CD4-positive, alpha-beta T cell (primary cell): ENCODE results near the gene MC2R. TPM values are rescaled to one million over a fixed set of nuclear protein-coding genes. Genes with fewer than 3 reads are reported as not detected.

Experiments
- ATAC-seq: fragments of 200-7000 bp; cut with Tn5 transposase; one replicate; pipeline ENCODE4 v1.10.0; 2022; ENCODE audit warnings: mild to moderate bottlenecking; ENCODE audit not compliant: poor library complexity
- CTCF ChIA-PET: fragments of 350-600 bp; sonication (Branson Sonifier 250); formaldehyde crosslinking; loops from one replicate; lab custom pipeline; 2021; ENCODE audit warnings: antibody characterized with exemption, inconsistent platforms; lab: Charles Lee
- POLR2A ChIA-PET: fragments of 350-600 bp; sonication (Branson Sonifier 250); formaldehyde crosslinking; loops from one replicate; lab custom pipeline; 2021; ENCODE audit warnings: antibody characterized with exemption, inconsistent platforms; lab: Charles Lee
- DNase-seq, 14 experiments: peaks; one replicate each; pipeline ENCODE4 v3.0.0-alpha.2; 2013 to 2020; ENCODE audit warnings: mixed read lengths in 2 of 14
- H3K27ac ChIP-seq, 2 donors: one replicate each; pipeline versions ENCODE4 v1.5.1 to v1.7.0; 2013; ENCODE audit warnings: low read length in 2 of 2, low read depth in 1 of 2, mild to moderate bottlenecking in 1 of 2
- H3K27me3 ChIP-seq, 2 experiments: 1 replicate in 1 of 2; 2 replicates in 1 of 2; pipeline versions ENCODE4 v1.6.1 to v1.7.0; 2013; ENCODE audit warnings: low read length in 2 of 2, control low read depth in 1 of 2, mild to moderate bottlenecking in 1 of 2, moderate library complexity in 1 of 2; ENCODE audit not compliant: insufficient read depth in 2 of 2, control insufficient read depth in 1 of 2
- H3K36me3 ChIP-seq: one replicate; pipeline ENCODE4 v1.6.1; 2013; ENCODE audit warnings: low read length, control low read depth; ENCODE audit not compliant: insufficient read depth
- H3K4me1 ChIP-seq: one replicate; pipeline ENCODE4 v1.6.1; 2013; ENCODE audit warnings: low read length, control low read depth; ENCODE audit not compliant: insufficient read depth
- H3K4me3 ChIP-seq: one replicate; pipeline ENCODE4 v1.5.1; 2013; ENCODE audit warnings: mild to moderate bottlenecking, low read length, moderate library complexity
- H3K9me3 ChIP-seq, 2 experiments: 1 replicate in 1 of 2; 2 replicates in 1 of 2; pipeline versions ENCODE4 v1.6.1 to v1.7.0; 2013; ENCODE audit warnings: low read length in 2 of 2, mild to moderate bottlenecking in 2 of 2, control low read depth in 1 of 2, moderate library complexity in 1 of 2; ENCODE audit not compliant: control insufficient read depth in 1 of 2, insufficient read depth in 1 of 2
- H3K27ac Mint-ChIP-seq: one replicate; pipeline ENCODE4 v1.8.0; 2020; ENCODE audit warnings: mixed read lengths
- H3K27me3 Mint-ChIP-seq: one replicate; pipeline ENCODE4 v1.8.0; 2021; ENCODE audit warnings: mixed read lengths
- H3K36me3 Mint-ChIP-seq: one replicate; pipeline ENCODE4 v1.8.0; 2021; ENCODE audit warnings: low read depth, mixed read lengths
- H3K4me1 Mint-ChIP-seq: one replicate; pipeline ENCODE4 v1.8.0; 2021; ENCODE audit warnings: low read depth, mixed read lengths
- H3K4me3 Mint-ChIP-seq: one replicate; pipeline ENCODE4 v1.8.0; 2020; ENCODE audit warnings: mild to moderate bottlenecking, mixed read lengths
- H3K9me3 Mint-ChIP-seq: one replicate; pipeline ENCODE4 v1.8.0; 2020; ENCODE audit warnings: mixed read lengths
- CTCF ChIP-seq: fragments of 200-600 bp; IDR thresholded peaks from one replicate; pipeline ENCODE4 v1.8.0; 2022; ENCODE audit warnings: antibody characterized with exemption, mild to moderate bottlenecking
- intact Hi-C, 2 experiments: fragments of 100-400 bp; cut with DNase I in 1 of 2; cut with micrococcal nuclease in 1 of 2; formaldehyde crosslinking; loops; one replicate each; pipeline versions ENCODE4 v1.15.1 to v1.9.0; 2023 to 2025; cut with DNase I, micrococcal nuclease
- polyA plus RNA-seq, 2 donors: library from polyadenylated mRNA; unstranded; fragments of 120-200 nt; gene quantifications; one replicate each; pipeline ENCODE4 v1.2.1, GENCODE V29; 2013
- total RNA-seq, 174 experiments: library from RNA in 2 of 174; stranded (reverse) in 2 of 174; gene quantifications; one replicate each; pipeline ENCODE4 v1.2.3 and lab custom pipeline; 2021 to 2026

MC2R gene
- total RNA-seq (not detected), total RNA-seq (lab: John Stamatoyannopoulos, UW) (0 to 0.12 (median 0) reads per million in 172 experiments)
- not detected for polyA plus RNA-seq (2013, experiment 1 of 2)
- polyA plus RNA-seq (2013, experiment 2 of 2) = not detected

DNA sequence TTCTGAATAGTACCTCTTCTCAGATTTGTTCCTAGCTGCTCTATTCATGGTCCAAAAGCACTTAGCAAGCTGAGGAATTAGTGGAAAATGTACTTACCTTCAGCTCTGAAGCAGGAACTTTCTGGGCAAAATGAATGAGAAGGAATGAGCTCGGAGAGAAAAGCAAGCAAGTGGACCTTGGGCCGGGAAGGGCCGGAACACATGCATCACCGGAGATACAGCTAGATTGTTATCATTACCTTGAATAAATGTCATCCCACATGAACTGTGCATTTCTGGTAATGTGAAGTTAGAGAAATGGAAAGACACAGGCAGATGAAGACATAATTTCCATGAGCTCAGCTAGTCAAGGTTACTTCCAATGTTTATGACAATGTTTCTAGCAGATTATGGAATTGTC, at the start of gene MC2R:
TSS of gene MC2R (minus strand) at position 146 of the 400 bp plus-strand sequence. CDS start 30,018 bp downstream, outside the sequence.
- no peaks in the 10 kb centered on the region for H3K36me3 Mint-ChIP-seq
- H3K9me3 ChIP-seq = peaks cover 0 to 3% of the 10 kb centered on the region in 2 experiments
- H3K36me3 ChIP-seq = no peaks in the 10 kb centered on the region
- TF ChIP-seq CTCF = no peak
- ChIA-PET CTCF (no interaction called here), POLR2A (no interaction called here)
- H3K4me1 Mint-ChIP-seq = no peaks in the 10 kb centered on the region
- H3K9me3 Mint-ChIP-seq = no peaks in the 10 kb centered on the region
- peaks cover 0 to 2% of the 10 kb centered on the region in 2 experiments for H3K27me3 ChIP-seq
- intact Hi-C loops = no loop called here
- no peak within 1 kb of the TSS for H3K4me3 ChIP-seq
- no peaks in the 10 kb centered on the region for H3K27me3 Mint-ChIP-seq
- ATAC-seq (no peak), DNase-seq (no peak)
- no peak within 1 kb of the TSS for H3K27ac Mint-ChIP-seq
- no peaks in the 10 kb centered on the region for H3K4me1 ChIP-seq
- H3K4me3 Mint-ChIP-seq = no peak within 1 kb of the TSS
- no peak within 1 kb of the TSS for H3K27ac ChIP-seq

- POLR2A ChIA-PET = no interaction called here
These were observed 30.5 kb upstream of the MC2R start for GRCh38 chr18:13945811-13946210.

DNA sequence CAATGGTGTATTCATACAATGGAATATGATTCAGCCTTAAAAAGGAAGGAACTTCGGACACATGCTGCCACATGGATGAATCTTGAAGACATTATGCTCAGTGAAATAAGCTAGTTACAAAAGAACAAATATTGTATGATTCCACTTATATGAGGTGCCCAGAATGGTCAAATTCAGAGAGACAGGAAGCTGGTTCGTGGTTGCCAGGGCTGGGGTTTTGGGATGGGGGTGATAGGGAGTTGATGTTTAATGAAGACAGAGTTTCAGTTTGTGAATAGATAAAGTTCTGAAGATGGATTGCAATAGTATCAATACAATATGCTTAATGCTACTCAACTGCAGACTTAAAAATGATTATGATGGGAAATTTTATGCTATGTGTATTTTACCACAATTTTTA, 28.0 kb upstream of the MC2R start:
- TF ChIP-seq CTCF = no peak
- DNase-seq (no peak), ATAC-seq (no peak)
- H3K4me3 Mint-ChIP-seq = no peak overlapping the region
- intact Hi-C loops = no loop called here
- POLR2A ChIA-PET = no interaction called here
- peaks cover 3% of the 10 kb centered on the region for H3K27me3 Mint-ChIP-seq
- Histone ChIP-seq H3K4me1 (no peaks in the 10 kb centered on the region), H3K27ac (no peak overlapping the region), H3K4me3 (no peak overlapping the region), H3K9me3 (peaks cover 3 to 12% of the 10 kb centered on the region in 2 experiments), H3K36me3 (no peaks in the 10 kb centered on the region), H3K27me3 (no peaks in the 10 kb centered on the region)
- CTCF ChIA-PET = no interaction called here
- H3K4me1 Mint-ChIP-seq = no peaks in the 10 kb centered on the region
- H3K27ac Mint-ChIP-seq = no peak overlapping the region
- no peaks in the 10 kb centered on the region for H3K36me3 Mint-ChIP-seq
- peaks cover 3% of the 10 kb centered on the region for H3K9me3 Mint-ChIP-seq

More at GRCh38 chr18:13945811-13946210, 30.5 kb upstream of the MC2R start:
- Histone ChIP-seq H3K27me3 (no peaks in the 10 kb centered on the region), H3K4me1 (no peaks in the 10 kb centered on the region), H3K27ac (no peak overlapping the region), H3K36me3 (no peaks in the 10 kb centered on the region), H3K4me3 (no peak overlapping the region), H3K9me3 (peaks cover 3 to 13% of the 10 kb centered on the region in 2 experiments)
- DNase-seq (no peak), ATAC-seq (no peak)
- H3K4me1 Mint-ChIP-seq = no peaks in the 10 kb centered on the region
- no peak for TF ChIP-seq CTCF
- H3K9me3 Mint-ChIP-seq = peaks cover 9% of the 10 kb centered on the region
- H3K36me3 Mint-ChIP-seq = no peaks in the 10 kb centered on the region
- H3K27me3 Mint-ChIP-seq = no peaks in the 10 kb centered on the region
- CTCF ChIA-PET = no interaction called here
- H3K4me3 Mint-ChIP-seq = no peak overlapping the region
- no peak overlapping the region for H3K27ac Mint-ChIP-seq
- intact Hi-C loops = no loop called here
